Spinal cord (tissue), 10 donors: ENCODE data around the gene AGAP2. TPM values are rescaled to one million over a fixed set of nuclear protein-coding genes. Genes with fewer than 3 reads are reported as not detected.
A peak's percentile ranks its signal among the peaks of the same experiment; 100 is the strongest.

Experiments used
- DNase-seq, 6 donors: peaks; one replicate each; pipeline versions ENCODE4 v3.0.0 to v3.0.0-alpha.2; 2013 to 2015; ENCODE audit warnings: low spot score in 6 of 6, low read depth in 4 of 6
- H3K27ac ChIP-seq: one replicate; pipeline ENCODE4 v1.5.1; 2013; ENCODE audit warnings: low read depth, low read length, control low read depth
- H3K27me3 ChIP-seq: one replicate; pipeline ENCODE4 v1.6.1; 2013; ENCODE audit warnings: low read length; ENCODE audit not compliant: control insufficient read depth, insufficient read depth
- H3K36me3 ChIP-seq: one replicate; pipeline ENCODE4 v1.6.1; 2013; ENCODE audit warnings: low read length; ENCODE audit not compliant: control insufficient read depth, insufficient read depth
- H3K4me1 ChIP-seq: one replicate; pipeline ENCODE4 v1.6.1; 2013; ENCODE audit warnings: low read length; ENCODE audit not compliant: control insufficient read depth, insufficient read depth
- H3K4me3 ChIP-seq: one replicate; pipeline ENCODE4 v1.5.1; 2013; ENCODE audit warnings: low read depth, low read length, control low read depth
- H3K9me3 ChIP-seq: one replicate; pipeline ENCODE4 v1.6.1; 2013; ENCODE audit warnings: low read length; ENCODE audit not compliant: control insufficient read depth, insufficient read depth
- WGBS: methylation state at CpG from one replicate; pipeline ENCODE4 v1.1.5; 2013; ENCODE audit warnings: missing lambda C conversion rate; ENCODE audit not compliant: insufficient coverage; 5-methylcytosine and 5-hydroxymethylcytosine counted together
- long read RNA-seq, 4 donors: transcript quantifications; one replicate each; lab custom pipeline, GENCODE V29; 2026
- polyA plus RNA-seq, 2 donors: library from polyadenylated mRNA; unstranded; fragments of 120-200 nt; gene quantifications; one replicate each; pipeline ENCODE4 v1.2.1, GENCODE V29; 2013; ENCODE audit not compliant: insufficient read length in 2 of 2
- total RNA-seq, 2 donors: library from RNA; depleted of rRNA in 1 of 2; stranded (reverse); fragments of 120-200 nt in 1 of 2; fragments of >200 nt in 1 of 2; gene quantifications; one replicate each; pipeline versions ENCODE4 v1.2.3 to v1.2.4, GENCODE V29; 2013 to 2014
- donor health status: healthy.

AGAP2 gene
- total RNA-seq (10 to 100 TPM; 13.0 to 27.5 TPM), polyA plus RNA-seq (100 to 1,000 TPM; 109 to 120 TPM)
- long read RNA-seq, donor 1, full-length matches to known transcripts: 10 of 113 reads
- long read RNA-seq, donor 1, partial matches to known transcripts: 95 of 113 reads
- long read RNA-seq, donor 1, other reads (novel, unspliced or antisense): 8 of 113 reads
- long read RNA-seq, donor 2, partial matches to known transcripts: 41 of 41 reads
- long read RNA-seq, donor 2, other reads (novel, unspliced or antisense): 0 of 41 reads
- long read RNA-seq, donor 3, partial matches to known transcripts: 12 of 13 reads
- long read RNA-seq, donor 3, other reads (novel, unspliced or antisense): 0 of 13 reads
- long read RNA-seq, donor 4, partial matches to known transcripts: 13 of 13 reads
- long read RNA-seq, donor 4, other reads (novel, unspliced or antisense): 0 of 13 reads

DNA sequence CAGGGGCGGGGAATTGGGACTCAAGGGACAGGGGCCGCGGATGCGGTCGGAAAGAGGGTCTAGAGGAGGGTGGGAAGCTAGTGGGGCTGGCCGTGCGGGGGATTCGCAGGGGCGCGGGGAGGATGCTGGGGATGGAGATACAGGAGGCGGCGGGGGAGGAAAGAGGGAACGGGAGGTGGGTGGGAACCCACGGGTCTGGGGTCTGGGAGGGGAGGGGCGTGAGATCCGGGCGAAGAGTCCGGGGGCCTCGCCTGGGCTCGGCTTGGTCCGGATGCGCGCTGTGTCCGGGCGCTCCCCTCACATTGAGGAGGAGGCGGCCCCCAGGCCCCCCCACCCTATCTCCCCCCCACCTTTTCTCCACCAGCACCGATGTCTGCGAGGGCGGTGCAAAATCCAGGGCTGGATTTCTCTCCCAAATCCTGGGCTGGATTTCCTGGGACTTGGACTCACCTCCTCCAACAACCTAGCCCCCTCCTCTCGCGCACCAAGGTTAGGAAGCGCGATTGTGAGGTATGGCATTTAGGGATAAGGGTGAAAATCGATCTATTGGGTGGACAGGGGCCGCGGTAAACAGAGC, at the start of gene AGAP2:
Gene AGAP2, minus strand, starts transcription at position 82 of the 577 bp plus-strand sequence. CDS start 496 bp downstream, outside the sequence.
- peaks cover 73% of the 10 kb centered on the region for H3K27me3 ChIP-seq
- H3K27ac ChIP-seq: no peak within 1 kb of the TSS
- peaks cover 47% of the 10 kb centered on the region for H3K4me1 ChIP-seq
- H3K9me3 ChIP-seq: no peaks in the 10 kb centered on the region
- peaks cover 13% of the 10 kb centered on the region for H3K36me3 ChIP-seq
- peak in 4 of 6 donors; percentile 77 to 96 (median 88) for DNase-seq
- peak within 1 kb of the TSS; percentile 48 for H3K4me3 ChIP-seq
- WGBS: 0% methylated on average over 16 of the region's 36 CpGs

DNA sequence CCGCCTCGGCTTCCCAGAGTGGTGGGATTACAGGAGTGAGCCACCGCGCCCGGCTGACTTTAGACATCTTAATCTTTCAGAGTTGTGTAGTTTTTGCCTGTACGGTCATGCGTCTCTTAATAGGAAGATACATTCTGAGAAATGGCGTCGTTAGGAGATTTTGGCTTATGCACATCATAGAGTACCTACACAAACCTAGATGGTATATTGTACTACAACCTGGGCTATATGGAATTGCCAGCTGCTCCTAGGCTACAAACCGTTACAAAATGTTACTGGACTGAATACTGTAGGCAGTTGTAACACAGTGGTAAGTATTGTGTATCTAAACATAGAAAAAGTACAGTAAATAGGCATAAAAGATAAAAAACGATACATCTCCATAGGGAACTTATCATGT, 45.3 kb upstream of the AGAP2 start:
- 85% methylated on average over 2 of the region's 11 CpGs for WGBS
- peaks cover 11% of the 10 kb centered on the region for H3K4me1 ChIP-seq
- peaks cover 28% of the 10 kb centered on the region for H3K36me3 ChIP-seq
- no peaks in the 10 kb centered on the region for H3K9me3 ChIP-seq
- DNase-seq: no peak
- H3K27me3 ChIP-seq: no peaks in the 10 kb centered on the region
- H3K27ac ChIP-seq: no peak overlapping the region
- no peak overlapping the region for H3K4me3 ChIP-seq

DNA sequence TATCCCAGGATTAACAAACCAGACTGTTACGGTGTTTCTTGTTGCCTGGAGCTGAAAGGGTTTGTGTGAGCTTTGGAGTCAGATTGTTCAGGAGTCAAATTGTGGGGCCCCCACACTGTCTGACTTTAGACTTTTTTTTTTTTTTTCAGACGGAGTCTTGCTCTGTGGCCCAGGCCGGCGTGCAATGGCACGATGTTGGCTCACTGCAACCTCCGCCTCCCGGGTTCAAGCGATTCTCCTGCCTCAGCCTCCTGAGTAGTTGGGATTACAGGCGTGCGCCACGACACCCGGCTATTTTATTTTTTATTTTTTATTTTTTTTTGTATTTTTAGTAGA, 44.9 kb upstream of the AGAP2 start:
- H3K4me3 ChIP-seq: peak overlapping the region; percentile 94
- 84% methylated on average over 8 of the region's 12 CpGs for WGBS
- H3K27ac ChIP-seq: no peak overlapping the region
- H3K36me3 ChIP-seq: peaks cover 24% of the 10 kb centered on the region
- H3K27me3 ChIP-seq: no peaks in the 10 kb centered on the region
- peaks cover 11% of the 10 kb centered on the region for H3K4me1 ChIP-seq
- DNase-seq: no peak
- H3K9me3 ChIP-seq: no peaks in the 10 kb centered on the region

DNA sequence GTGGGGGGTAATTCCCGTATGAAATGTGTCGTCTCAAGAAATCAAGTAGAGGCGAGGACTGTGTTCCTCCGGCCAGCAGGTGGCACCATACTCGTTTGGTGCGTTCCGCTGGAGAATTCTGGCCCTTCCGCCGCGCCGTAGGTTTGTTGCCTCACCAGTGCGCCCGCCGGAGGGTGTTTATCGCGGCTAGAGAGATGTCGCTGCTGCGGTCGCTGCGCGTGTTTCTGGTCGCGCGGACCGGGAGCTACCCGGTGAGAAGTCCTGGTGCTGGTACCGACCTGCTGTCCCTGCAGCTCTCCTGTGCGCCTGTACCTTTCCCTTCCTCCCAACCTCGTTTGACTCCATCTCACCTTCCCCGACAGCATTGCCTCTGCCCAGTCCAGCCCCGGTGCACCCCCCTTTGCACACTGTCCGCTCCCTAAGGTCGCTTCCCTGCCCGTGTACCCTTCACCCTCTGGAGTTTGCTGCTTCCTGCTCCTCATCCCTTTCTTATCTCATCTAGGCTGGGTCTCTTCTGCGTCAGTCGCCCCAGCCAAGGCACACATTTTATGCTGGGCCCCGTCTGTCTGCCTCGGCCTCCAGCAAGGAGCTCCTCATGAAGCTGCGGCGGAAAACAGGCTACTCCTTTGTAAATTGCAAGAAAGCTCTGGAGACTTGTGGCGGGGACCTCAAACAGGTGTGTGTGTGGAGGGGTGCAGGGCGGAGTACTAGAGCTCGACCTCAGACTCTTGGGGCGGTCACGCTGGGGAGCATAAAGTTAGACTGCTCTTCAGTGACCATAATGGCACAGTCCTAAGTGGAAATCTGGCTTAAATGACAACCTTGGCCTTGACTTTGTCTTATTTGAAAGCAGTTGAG, 44.3 kb upstream of the AGAP2 start, which contains the start of gene TSFM:
Gene TSFM, plus strand, starts transcription at position 180 of the 858 bp plus-strand sequence. Its CDS starts 15 bp downstream, at position 195.
- peaks cover 18% of the 10 kb centered on the region for H3K36me3 ChIP-seq
- WGBS: under 1% methylated on average over 45 of the region's 45 CpGs
- H3K27ac ChIP-seq: no peak within 1 kb of the TSS
- DNase-seq: peak; percentile 87 to 99 (median 96)
- peak within 1 kb of the TSS; percentile 94 for H3K4me3 ChIP-seq
- H3K9me3 ChIP-seq: no peaks in the 10 kb centered on the region
- no peaks in the 10 kb centered on the region for H3K27me3 ChIP-seq
- peaks cover 11% of the 10 kb centered on the region for H3K4me1 ChIP-seq

DNA sequence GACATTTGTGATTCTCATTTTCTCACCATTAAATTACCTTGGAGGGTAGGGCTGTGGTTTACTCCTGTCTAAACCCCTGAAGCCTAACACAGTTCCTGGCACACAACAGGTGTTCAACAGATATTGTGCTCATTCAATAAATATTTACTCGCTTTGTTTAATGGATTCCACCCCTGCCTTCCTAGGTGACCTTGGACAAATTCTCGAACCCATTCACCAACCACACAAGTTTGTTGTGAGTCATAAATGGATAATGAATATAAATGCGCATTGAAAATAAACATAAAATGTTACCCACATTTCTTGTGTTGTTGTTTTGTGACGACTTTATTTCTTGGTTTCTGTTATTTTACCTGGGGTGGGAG, 43.7 kb upstream of the AGAP2 start:
- WGBS: no CpG with 5 or more reads among the region's 4 CpGs

DNA sequence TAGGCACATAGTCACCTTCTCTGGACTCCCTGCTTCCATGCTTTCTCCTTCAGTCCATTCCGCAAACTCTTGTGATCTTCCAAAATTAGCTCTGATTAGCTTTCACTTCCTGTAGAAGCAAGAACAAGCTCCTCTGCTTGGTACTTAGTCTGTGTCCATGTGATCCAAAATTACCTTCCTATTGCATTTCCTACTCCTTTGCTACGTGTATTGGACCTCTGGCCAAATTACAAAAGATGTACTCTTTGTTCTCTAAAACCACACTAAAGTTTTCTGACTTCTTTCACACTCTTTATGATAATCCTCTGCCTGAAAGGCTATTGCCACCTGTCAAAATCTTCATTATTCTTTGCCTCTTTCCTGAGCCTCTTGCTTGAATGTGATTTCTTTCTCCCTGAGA, 43.3 kb upstream of the AGAP2 start:
- H3K27me3 ChIP-seq: no peaks in the 10 kb centered on the region
- WGBS: 82% methylated on average over 2 of the region's 2 CpGs
- no peak overlapping the region for H3K27ac ChIP-seq
- H3K9me3 ChIP-seq: no peaks in the 10 kb centered on the region
- no peak overlapping the region for H3K4me3 ChIP-seq
- no peak for DNase-seq
- peaks cover 11% of the 10 kb centered on the region for H3K4me1 ChIP-seq
- H3K36me3 ChIP-seq: peaks cover 14% of the 10 kb centered on the region

More for the DNA sequence above, 43.7 kb upstream of the AGAP2 start:
- Histone ChIP-seq H3K27me3 (no peaks in the 10 kb centered on the region), H3K27ac (no peak overlapping the region), H3K36me3 (peaks cover 14% of the 10 kb centered on the region), H3K9me3 (no peaks in the 10 kb centered on the region), H3K4me3 (peak overlapping the region; percentile 94), H3K4me1 (peaks cover 11% of the 10 kb centered on the region)
- DNase-seq: no peak

DNA sequence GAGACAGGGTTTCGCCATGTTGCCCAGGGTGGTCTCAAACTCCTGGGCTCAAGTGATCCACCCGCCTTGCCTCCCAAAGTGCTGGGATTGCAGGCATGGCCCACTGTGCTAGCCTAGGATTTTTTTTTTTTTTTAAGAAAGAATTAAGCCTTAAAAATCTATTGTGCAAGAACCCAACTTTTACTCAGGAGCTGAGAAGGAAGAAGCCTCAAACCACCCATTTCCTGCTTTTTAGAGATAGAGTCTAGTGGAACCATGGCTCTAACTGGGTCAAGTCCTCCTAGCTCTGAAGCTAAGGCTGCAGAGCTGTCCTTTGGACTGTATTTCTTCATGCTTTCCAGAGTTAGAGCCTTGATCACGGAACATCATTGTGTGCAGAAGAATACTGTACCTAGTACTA, 42.7 kb upstream of the AGAP2 start:
- no peak overlapping the region for H3K27ac ChIP-seq
- H3K27me3 ChIP-seq: no peaks in the 10 kb centered on the region
- no peaks in the 10 kb centered on the region for H3K9me3 ChIP-seq
- WGBS: 92% methylated on average over 1 of the region's 3 CpGs
- no peak overlapping the region for H3K4me3 ChIP-seq
- peaks cover 11% of the 10 kb centered on the region for H3K36me3 ChIP-seq
- no peak for DNase-seq
- H3K4me1 ChIP-seq: peaks cover 11% of the 10 kb centered on the region

DNA sequence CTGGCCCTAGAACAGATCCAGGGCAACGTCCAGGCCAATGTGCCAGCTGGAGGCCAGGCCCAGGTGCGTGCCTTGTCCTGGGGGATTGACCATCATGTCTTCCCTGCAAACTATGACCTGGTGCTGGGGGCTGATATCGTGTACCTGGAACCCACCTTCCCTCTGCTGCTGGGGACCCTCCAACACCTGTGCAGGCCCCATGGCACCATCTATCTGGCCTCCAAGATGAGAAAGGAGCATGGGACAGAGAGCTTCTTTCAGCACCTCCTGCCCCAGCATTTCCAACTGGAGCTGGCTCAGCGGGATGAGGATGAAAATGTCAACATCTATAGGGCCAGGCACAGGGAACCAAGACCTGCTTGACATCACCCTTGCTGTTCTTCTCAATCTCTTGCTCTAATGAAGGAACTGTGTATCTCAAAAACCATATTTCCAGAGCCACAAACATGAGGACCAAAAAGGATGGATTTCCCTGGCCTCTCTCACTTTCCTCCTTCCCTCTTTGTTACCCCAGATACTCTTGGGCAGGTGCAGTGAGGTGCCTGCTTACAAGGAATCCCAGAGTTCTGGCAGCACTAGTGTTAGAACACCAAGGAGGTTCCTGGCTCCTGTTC, 41.8 kb upstream of the AGAP2 start:
- Histone ChIP-seq H3K36me3 (peaks cover 10% of the 10 kb centered on the region), H3K9me3 (no peaks in the 10 kb centered on the region), H3K27me3 (no peaks in the 10 kb centered on the region), H3K4me3 (no peak overlapping the region), H3K4me1 (peaks cover 11% of the 10 kb centered on the region), H3K27ac (no peak overlapping the region)
- WGBS: 85% methylated on average over 4 of the region's 4 CpGs
- DNase-seq: no peak

DNA sequence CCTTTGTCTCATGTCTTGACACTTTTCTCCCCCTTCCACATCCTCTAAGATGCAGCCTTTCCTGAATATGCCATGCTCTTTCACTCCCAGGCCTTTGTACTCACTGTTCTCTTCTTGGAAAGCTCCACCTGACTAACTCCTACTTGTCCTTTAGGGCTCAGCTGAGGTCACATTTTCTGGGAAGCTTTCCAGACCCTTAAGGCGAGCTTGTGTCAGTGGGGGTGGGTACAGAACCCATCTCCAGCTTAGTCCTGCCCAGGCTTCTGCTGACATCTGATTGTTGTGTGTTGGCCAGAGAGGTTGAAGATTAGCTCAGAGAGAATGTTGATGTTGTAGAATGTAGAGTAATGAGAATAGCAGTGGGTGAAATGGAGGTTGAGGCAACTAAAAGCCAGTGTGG, 41.2 kb upstream of the AGAP2 start:
- H3K27ac ChIP-seq: no peak overlapping the region
- no peaks in the 10 kb centered on the region for H3K27me3 ChIP-seq
- WGBS: 67% methylated on average over 1 of the region's 1 CpG
- H3K36me3 ChIP-seq: peaks cover 13% of the 10 kb centered on the region
- no peak overlapping the region for H3K4me3 ChIP-seq
- no peak for DNase-seq
- peaks cover 11% of the 10 kb centered on the region for H3K4me1 ChIP-seq
- no peaks in the 10 kb centered on the region for H3K9me3 ChIP-seq
